Adrenal gland (tissue), 5 donors: Measurements from ENCODE around the gene RSU1.

Experiments
- CTCF ChIP-seq, 6 experiments: fragments of 450-650 bp in 4 of 6; fragments of 200-600 bp in 2 of 6; sonication (generic) in 1 of 6; IDR thresholded peaks; 1 replicate in 5 of 6; 2 replicates in 1 of 6; pipeline versions ENCODE4 v1.5.1 to v1.8.0; 2016 to 2021; ENCODE audit warnings: antibody characterized with exemption in 6 of 6, mild to moderate bottlenecking in 2 of 6, moderate library complexity in 1 of 6
- POLR2A ChIP-seq, 2 donors: fragments of 450-650 bp; IDR thresholded peaks; one replicate each; pipeline ENCODE4 v1.6.1; 2017; ENCODE audit warnings: antibody characterized with exemption in 2 of 2, mild to moderate bottlenecking in 2 of 2, moderate library complexity in 1 of 2
- donor health status: DM: no; HTN: no; CAD: no.

DNA sequence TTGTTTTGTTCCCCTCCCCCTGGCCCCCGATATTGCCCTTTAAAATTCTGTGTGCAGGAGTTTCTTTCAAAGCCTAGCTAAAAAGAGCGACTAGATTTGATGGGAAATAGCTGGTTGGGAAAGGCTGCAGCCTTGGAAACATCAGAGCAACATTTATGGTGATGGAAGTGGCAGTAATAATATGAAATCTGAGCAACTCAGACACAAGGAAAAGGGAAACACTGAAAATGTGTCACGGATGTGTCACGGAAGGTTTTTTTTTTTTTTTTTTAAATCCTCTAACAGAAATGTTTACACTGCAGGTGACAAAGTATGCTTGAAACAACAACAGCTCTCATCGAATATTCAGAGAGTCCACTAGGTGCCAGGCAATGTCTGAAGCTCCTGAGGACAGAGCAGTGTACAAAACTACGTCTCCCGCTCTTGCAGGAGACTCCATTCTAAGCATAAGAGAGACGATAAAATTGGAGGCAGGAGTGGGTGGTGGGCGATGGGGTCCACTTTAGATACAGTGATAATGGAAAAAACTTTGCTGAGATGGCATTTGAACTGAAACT, 143.0 kb downstream of the RSU1 start:
- no peak for TF ChIP-seq CTCF (IDR thresholded peaks at IDR 0.05)
- no peak for TF ChIP-seq POLR2A (IDR thresholded peaks at IDR 0.05)
